Natural killer cell (primary cell): ENCODE data around the gene HIVEP3. TPM values are rescaled to one million over a fixed set of nuclear protein-coding genes. Genes with fewer than 3 reads are reported as not detected.

Experiments
- ATAC-seq, 3 donors: fragments of 150-1000 bp in 2 of 3; fragments of 200-7000 bp in 1 of 3; cut with Tn5 transposase; 1 replicate in 1 of 3; 2 replicates in 2 of 3; pipeline ENCODE4 v1.10.0; 2021; ENCODE audit warnings: mild to moderate bottlenecking in 2 of 3, moderate library complexity in 2 of 3
- DNase-seq, 2 donors: peaks; one replicate each; pipeline versions ENCODE4 v3.0.0 to v3.0.0-alpha.2; 2013 to 2021; ENCODE audit warnings: mixed read lengths in 1 of 2
- H3K27ac ChIP-seq: one replicate; pipeline ENCODE4 v1.5.1; 2013; ENCODE audit warnings: mild to moderate bottlenecking, low read length
- H3K27me3 ChIP-seq: one replicate; pipeline ENCODE4 v1.6.1; 2013; ENCODE audit warnings: low read length; ENCODE audit not compliant: control insufficient read depth, insufficient read depth
- H3K36me3 ChIP-seq: one replicate; pipeline ENCODE4 v1.6.1; 2013; ENCODE audit warnings: low read length; ENCODE audit not compliant: control insufficient read depth, insufficient read depth
- H3K4me1 ChIP-seq: one replicate; pipeline ENCODE4 v1.6.1; 2013; ENCODE audit warnings: low read length; ENCODE audit not compliant: control insufficient read depth, insufficient read depth
- H3K4me3 ChIP-seq: one replicate; pipeline ENCODE4 v1.5.1; 2013; ENCODE audit warnings: low read length
- H3K9me3 ChIP-seq: one replicate; pipeline ENCODE4 v1.6.1; 2013; ENCODE audit warnings: low read length; ENCODE audit not compliant: control insufficient read depth, insufficient read depth
- H3K27ac Mint-ChIP-seq, 2 donors: one replicate each; pipeline ENCODE4 v1.8.0; 2022; ENCODE audit warnings: mild to moderate bottlenecking in 2 of 2, mixed read lengths in 2 of 2, moderate library complexity in 1 of 2
- H3K27me3 Mint-ChIP-seq, 2 donors: one replicate each; pipeline ENCODE4 v1.8.0; 2022; ENCODE audit warnings: low read depth in 2 of 2, mixed read lengths in 2 of 2
- H3K36me3 Mint-ChIP-seq: one replicate; pipeline ENCODE4 v1.8.0; 2022; ENCODE audit warnings: mixed read lengths
- H3K4me1 Mint-ChIP-seq, 2 donors: one replicate each; pipeline ENCODE4 v1.8.0; 2022; ENCODE audit warnings: mixed read lengths in 2 of 2
- H3K4me3 Mint-ChIP-seq: one replicate; pipeline ENCODE4 v1.8.0; 2022; ENCODE audit warnings: mild to moderate bottlenecking, moderate library complexity, mixed read lengths
- H3K9me3 Mint-ChIP-seq, 2 donors: one replicate each; pipeline ENCODE4 v1.8.0; 2022; ENCODE audit warnings: mixed read lengths in 2 of 2
- CTCF ChIP-seq: fragments of 200-600 bp; IDR thresholded peaks from one replicate; pipeline ENCODE4 v1.8.0; 2022; ENCODE audit warnings: antibody characterized with exemption
- WGBS: methylation state at CpG from one replicate; pipeline ENCODE4 v1.1.7; 2013; ENCODE audit warnings: missing lambda C conversion rate; ENCODE audit not compliant: insufficient coverage; 5-methylcytosine and 5-hydroxymethylcytosine counted together
- intact Hi-C: fragments of 100-400 bp; cut with micrococcal nuclease; formaldehyde crosslinking; loops from one replicate; pipeline ENCODE4 v1.14.2; 2022
- total RNA-seq, 4 donors: library from RNA; stranded (reverse); fragments of 120-200 nt in 1 of 4; gene quantifications; one replicate each; pipeline versions ENCODE4 v1.2.3 to v1.2.4, GENCODE V29; 2013 to 2022

The HIVEP3 gene
- total RNA-seq, 3 donors from 2014 or later (not counting 1 experiment from before 2014, with no cell fraction given), result 26.2 to 35.2 (median 29.8) TPM

DNA sequence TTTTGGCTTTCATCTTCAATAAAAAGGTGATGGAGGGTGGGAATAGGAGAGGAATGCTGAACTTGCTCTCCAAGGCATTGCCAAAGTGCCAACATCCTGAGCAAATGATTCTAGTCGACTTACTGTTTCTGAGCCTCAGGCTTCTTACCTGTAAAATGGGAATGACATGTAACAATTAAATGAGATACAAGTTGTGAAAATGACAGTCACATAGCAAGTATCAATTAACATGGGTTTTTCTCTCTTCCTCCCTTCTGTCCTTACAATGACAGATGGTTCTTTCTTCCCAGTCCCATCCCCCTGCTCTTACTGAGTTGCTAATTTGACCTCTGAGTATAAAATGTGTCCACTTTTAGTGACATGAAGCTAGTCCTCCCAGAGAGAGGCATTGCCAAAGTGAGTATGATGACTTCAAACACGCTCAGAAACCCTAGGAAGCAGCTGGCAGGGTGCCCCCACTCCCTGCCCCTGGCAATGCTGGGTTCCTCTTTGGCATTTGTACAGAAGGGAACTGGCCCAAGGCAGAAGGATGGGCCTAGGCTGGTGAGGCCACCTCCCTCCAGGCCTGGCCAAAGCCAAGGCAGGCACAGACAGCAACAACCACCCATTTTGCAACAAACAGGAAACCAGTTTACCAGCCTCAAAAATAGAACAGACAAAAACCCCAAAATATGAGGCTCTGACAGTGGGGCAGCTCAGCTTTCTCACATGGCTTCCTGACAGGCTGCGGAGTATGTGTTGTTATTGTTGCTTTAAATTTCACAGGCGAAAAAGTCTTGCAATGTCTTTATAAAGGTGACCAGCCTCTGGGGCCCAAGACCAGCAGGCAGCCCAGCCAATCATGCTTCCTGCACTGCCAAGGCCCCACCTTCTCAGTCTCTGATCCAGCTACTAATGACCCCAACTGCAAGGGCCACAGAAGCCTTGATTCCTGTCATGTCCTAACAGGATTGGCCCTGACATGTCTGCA is 115.9 kb downstream of the HIVEP3 start:
- H3K4me1 ChIP-seq, result peaks cover 89% of the 10 kb centered on the region
- no peaks in the 10 kb centered on the region for H3K36me3 ChIP-seq
- H3K4me1 Mint-ChIP-seq, result peaks cover 81 to 87% of the 10 kb centered on the region in 2 donors
- H3K4me3 Mint-ChIP-seq, result peak overlapping the region; percentile 85
- peak overlapping the region; percentile 89 for H3K27ac ChIP-seq
- DNase-seq, result peak; percentile 31 to 71
- H3K9me3 Mint-ChIP-seq, result no peaks in the 10 kb centered on the region
- H3K27ac Mint-ChIP-seq, result peak overlapping the region; percentile 91 to 99
- no peaks in the 10 kb centered on the region for H3K27me3 Mint-ChIP-seq
- no peak overlapping the region for H3K4me3 ChIP-seq
- 3% methylated on average over 3 of the region's 4 CpGs for WGBS
- peak; percentile 65 to 86 (median 83) for ATAC-seq
- no peak for TF ChIP-seq CTCF
- intact Hi-C loops, result loop anchor here (2.0 to 10.0 kb wide), 4 partner anchors 51 to 232 kb away; no protein-coding TSS in a partner anchor
- no peaks in the 10 kb centered on the region for H3K27me3 ChIP-seq
- H3K36me3 Mint-ChIP-seq, result no peaks in the 10 kb centered on the region
- no peaks in the 10 kb centered on the region for H3K9me3 ChIP-seq

GRCh38 chr1:41800311-41800829 is 118.4 kb downstream of the HIVEP3 start:
- Histone ChIP-seq H3K27me3 (no peaks in the 10 kb centered on the region), H3K27ac (no peak overlapping the region), H3K36me3 (no peaks in the 10 kb centered on the region), H3K4me1 (peaks cover 64% of the 10 kb centered on the region), H3K4me3 (no peak overlapping the region), H3K9me3 (no peaks in the 10 kb centered on the region)
- WGBS, result 58% methylated on average over 2 of the region's 2 CpGs
- no peaks in the 10 kb centered on the region for H3K9me3 Mint-ChIP-seq
- DNase-seq (peak in 1 of 2 donors; percentile 32), ATAC-seq (no peak)
- H3K27me3 Mint-ChIP-seq, result no peaks in the 10 kb centered on the region
- peak overlapping the region; percentile 91 to 99 for H3K27ac Mint-ChIP-seq
- no peaks in the 10 kb centered on the region for H3K36me3 Mint-ChIP-seq
- no peak for TF ChIP-seq CTCF
- H3K4me1 Mint-ChIP-seq, result peaks cover 60 to 68% of the 10 kb centered on the region in 2 donors
- peak overlapping the region; percentile 35 for H3K4me3 Mint-ChIP-seq
- intact Hi-C loops, result loop anchor here (5.0 to 10.0 kb wide), 3 partner anchors 48 to 234 kb away; no protein-coding TSS in a partner anchor

GRCh38 chr1:41799723-41800122 is 119.0 kb downstream of the HIVEP3 start:
- ATAC-seq (no peak), DNase-seq (no peak)
- Mint-ChIP-seq H3K4me1 (peaks cover 59 to 63% of the 10 kb centered on the region in 2 donors), H3K4me3 (no peak overlapping the region), H3K9me3 (no peaks in the 10 kb centered on the region), H3K27ac (peak overlapping the region; percentile 91 to 99), H3K27me3 (no peaks in the 10 kb centered on the region), H3K36me3 (no peaks in the 10 kb centered on the region)
- Histone ChIP-seq H3K27ac (no peak overlapping the region), H3K27me3 (no peaks in the 10 kb centered on the region), H3K9me3 (no peaks in the 10 kb centered on the region), H3K4me1 (peaks cover 58% of the 10 kb centered on the region), H3K4me3 (no peak overlapping the region), H3K36me3 (no peaks in the 10 kb centered on the region)
- intact Hi-C loops, result loop anchor here (5.0 to 10.0 kb wide), 3 partner anchors 47 to 235 kb away; no protein-coding TSS in a partner anchor
- 100% methylated on average over 1 of the region's 2 CpGs for WGBS
- no peak for TF ChIP-seq CTCF
